ENCODE results near the gene SRSF4. TPM values are rescaled to one million over a fixed set of nuclear protein-coding genes. Genes with fewer than 3 reads are reported as not detected.
A peak's percentile ranks its signal among the peaks of the same experiment; 100 is the strongest.
"Not testable (repeated sequence)": the region's sequence is repeated elsewhere in the genome, so short reads cannot be mapped to it uniquely, and the experiment has no call there.

The SRSF4 gene
- polyA plus RNA-seq, 1 donor = 149 TPM

DNA sequence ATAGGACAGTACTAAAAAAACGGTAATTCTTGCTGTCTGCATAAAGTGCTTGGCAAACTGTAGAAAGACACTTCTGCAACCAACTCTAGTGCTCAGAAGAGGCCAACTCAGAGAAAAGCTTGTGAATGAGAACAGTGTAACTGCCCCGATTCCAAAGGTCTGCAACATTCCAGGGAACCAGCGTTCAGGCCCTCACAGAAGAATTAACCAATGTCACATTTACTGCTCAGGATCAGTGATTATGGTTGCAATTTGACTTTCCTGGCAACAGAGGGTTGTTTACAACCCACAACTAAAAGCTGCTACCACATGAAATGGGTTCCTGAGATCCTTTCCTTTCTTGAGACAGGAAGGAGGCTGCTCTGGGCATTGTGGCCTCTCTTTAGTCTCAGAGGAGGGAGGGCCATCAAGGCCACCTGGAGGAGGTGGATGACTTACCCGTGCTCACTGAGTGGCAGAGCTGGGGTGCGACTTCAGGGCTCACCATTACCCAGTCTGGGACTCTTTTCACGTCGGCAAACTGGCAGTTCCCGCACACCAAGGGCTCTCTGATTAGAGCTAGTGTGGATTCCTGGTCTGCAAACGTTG is 15.3 kb downstream of the SRSF4 start:
- DNase-seq = peak; percentile 85 to 94
- H3K27me3 ChIP-seq (ENCODE audit: control insufficient read depth, insufficient read depth, low read length) = no peaks in the 10 kb centered on the region
- H3K27ac ChIP-seq (ENCODE audit: low read length) = peak overlapping the region; percentile 79
- H3K4me3 ChIP-seq (ENCODE audit: low read length) = no peak overlapping the region
- no CpG with 5 or more reads among the region's 9 CpGs for WGBS (ENCODE audit: insufficient coverage, low lambda C conversion rate)
- H3K36me3 ChIP-seq (ENCODE audit: control insufficient read depth, insufficient read depth, low read length) = peaks cover 29% of the 10 kb centered on the region
- H3K9me3 ChIP-seq (ENCODE audit: control insufficient read depth, low read depth, low read length) = no peaks in the 10 kb centered on the region
- peaks cover 48% of the 10 kb centered on the region for H3K4me1 ChIP-seq (ENCODE audit: control insufficient read depth, insufficient read depth, low read length)

DNA sequence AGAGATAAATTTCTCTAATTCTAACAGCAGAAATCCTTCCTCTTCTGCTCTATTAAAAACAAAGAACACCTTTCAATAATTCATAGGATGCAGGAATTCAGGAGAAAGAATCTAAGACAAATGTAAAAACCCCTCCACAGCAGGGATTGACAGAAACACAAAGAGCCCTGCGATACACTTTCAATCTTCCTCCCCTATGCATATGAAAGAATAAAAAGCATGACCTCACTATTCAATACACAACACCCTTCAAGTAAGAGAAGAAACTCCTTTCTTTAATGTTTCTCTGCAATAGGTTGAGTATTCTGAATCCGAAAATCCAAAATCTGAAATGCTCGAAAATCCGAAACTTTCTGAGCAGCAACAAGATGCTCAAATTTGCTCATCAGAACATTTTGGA is 17.1 kb downstream of the SRSF4 start:
- Histone ChIP-seq H3K4me1 (ENCODE audit: control insufficient read depth, insufficient read depth, low read length) (peaks cover 47% of the 10 kb centered on the region), H3K27ac (ENCODE audit: low read length) (peak overlapping the region; percentile 79)
- no CpG with 5 or more reads among the region's 4 CpGs for WGBS (ENCODE audit: insufficient coverage, low lambda C conversion rate)

GRCh38 chr1:29162476-29163138 is 19.1 kb downstream of the SRSF4 start:
- Histone ChIP-seq H3K4me3 (ENCODE audit: low read length) (no peak overlapping the region), H3K27ac (ENCODE audit: low read length) (peak overlapping the region; percentile 8), H3K9me3 (ENCODE audit: control insufficient read depth, low read depth, low read length) (peaks cover 19% of the 10 kb centered on the region), H3K36me3 (ENCODE audit: control insufficient read depth, insufficient read depth, low read length) (peaks cover 50% of the 10 kb centered on the region), H3K4me1 (ENCODE audit: control insufficient read depth, insufficient read depth, low read length) (peaks cover 44% of the 10 kb centered on the region), H3K27me3 (ENCODE audit: control insufficient read depth, insufficient read depth, low read length) (no peaks in the 10 kb centered on the region)
- 100% methylated on average over 1 of the region's 9 CpGs for WGBS (ENCODE audit: insufficient coverage, low lambda C conversion rate)
- no peak for DNase-seq

More for the DNA sequence above, 17.1 kb downstream of the SRSF4 start:
- H3K4me3 ChIP-seq (ENCODE audit: low read length) = no peak overlapping the region
- H3K27me3 ChIP-seq (ENCODE audit: control insufficient read depth, insufficient read depth, low read length) = no peaks in the 10 kb centered on the region
- peaks cover 38% of the 10 kb centered on the region for H3K36me3 ChIP-seq (ENCODE audit: control insufficient read depth, insufficient read depth, low read length)
- H3K9me3 ChIP-seq (ENCODE audit: control insufficient read depth, low read depth, low read length) = no peaks in the 10 kb centered on the region
- no peak for DNase-seq

DNA sequence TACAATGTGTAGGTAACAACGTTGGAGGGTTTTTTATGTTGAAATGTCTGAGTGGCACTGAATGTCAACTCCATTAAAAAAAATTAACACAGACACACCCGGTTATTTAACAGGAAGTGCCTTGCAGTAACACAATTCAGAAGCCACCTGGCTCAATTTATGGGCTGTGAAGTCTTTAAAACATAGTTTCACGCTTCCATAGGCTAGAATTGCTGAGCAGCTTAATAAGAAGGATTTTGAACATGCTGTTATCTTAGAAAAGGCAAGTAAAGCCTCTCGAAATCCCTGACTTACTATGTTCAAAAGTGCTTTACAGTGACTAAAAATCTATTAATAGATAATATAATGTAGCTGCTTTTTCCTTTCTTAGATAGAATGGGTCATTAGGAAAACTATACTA is 19.7 kb downstream of the SRSF4 start:
- Histone ChIP-seq H3K4me1 (ENCODE audit: control insufficient read depth, insufficient read depth, low read length) (peaks cover 45% of the 10 kb centered on the region), H3K27me3 (ENCODE audit: control insufficient read depth, insufficient read depth, low read length) (no peaks in the 10 kb centered on the region), H3K4me3 (ENCODE audit: low read length) (no peak overlapping the region), H3K27ac (ENCODE audit: low read length) (peak overlapping the region; percentile 8), H3K9me3 (ENCODE audit: control insufficient read depth, low read depth, low read length) (peaks cover 23% of the 10 kb centered on the region), H3K36me3 (ENCODE audit: control insufficient read depth, insufficient read depth, low read length) (peaks cover 56% of the 10 kb centered on the region)
- WGBS (ENCODE audit: insufficient coverage, low lambda C conversion rate) = no CpG with 5 or more reads among the region's 4 CpGs
- no peak for DNase-seq

DNA sequence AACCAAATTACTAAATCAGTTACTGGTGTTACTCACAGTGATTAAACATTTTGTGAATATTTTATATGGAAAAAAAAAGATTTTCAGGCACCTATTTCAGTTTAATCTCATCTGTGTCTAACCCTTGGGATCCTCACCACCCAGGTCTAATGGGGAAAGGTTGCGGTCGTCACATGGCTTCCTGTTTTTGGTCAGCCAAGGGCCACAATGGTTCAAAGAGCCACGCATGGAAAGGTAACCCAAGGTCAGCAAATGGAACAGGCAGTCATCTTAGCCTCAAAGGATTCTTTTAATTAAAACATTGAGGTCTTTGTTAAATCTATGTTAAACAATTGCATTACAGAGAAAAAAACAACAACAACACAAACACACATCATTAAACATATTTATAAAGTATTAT is 21.9 kb downstream of the SRSF4 start:
- Histone ChIP-seq H3K9me3 (ENCODE audit: control insufficient read depth, low read depth, low read length) (peaks cover 23% of the 10 kb centered on the region), H3K4me1 (ENCODE audit: control insufficient read depth, insufficient read depth, low read length) (peaks cover 33% of the 10 kb centered on the region), H3K27ac (ENCODE audit: low read length) (no peak overlapping the region), H3K36me3 (ENCODE audit: control insufficient read depth, insufficient read depth, low read length) (peaks cover 53% of the 10 kb centered on the region), H3K27me3 (ENCODE audit: control insufficient read depth, insufficient read depth, low read length) (no peaks in the 10 kb centered on the region), H3K4me3 (ENCODE audit: low read length) (no peak overlapping the region)
- 100% methylated on average over 1 of the region's 3 CpGs for WGBS (ENCODE audit: insufficient coverage, low lambda C conversion rate)
- DNase-seq = no peak

GRCh38 chr1:29157269-29157601 is 24.5 kb downstream of the SRSF4 start:
- no peak for DNase-seq
- no peaks in the 10 kb centered on the region for H3K27me3 ChIP-seq (ENCODE audit: control insufficient read depth, insufficient read depth, low read length)
- H3K27ac ChIP-seq (ENCODE audit: low read length) = peak overlapping the region; percentile 90
- peaks cover 23% of the 10 kb centered on the region for H3K9me3 ChIP-seq (ENCODE audit: control insufficient read depth, low read depth, low read length)
- H3K36me3 ChIP-seq (ENCODE audit: control insufficient read depth, insufficient read depth, low read length) = peaks cover 72% of the 10 kb centered on the region
- H3K4me1 ChIP-seq (ENCODE audit: control insufficient read depth, insufficient read depth, low read length) = peaks cover 20% of the 10 kb centered on the region
- H3K4me3 ChIP-seq (ENCODE audit: low read length) = no peak overlapping the region
- 60% methylated on average over 2 of the region's 3 CpGs for WGBS (ENCODE audit: insufficient coverage, low lambda C conversion rate)

GRCh38 chr1:29156543-29157268 is 25.0 kb downstream of the SRSF4 start:
- peak overlapping the region; percentile 90 for H3K27ac ChIP-seq (ENCODE audit: low read length)
- WGBS (ENCODE audit: insufficient coverage, low lambda C conversion rate) = no CpG with 5 or more reads among the region's 10 CpGs
- H3K4me3 ChIP-seq (ENCODE audit: low read length) = no peak overlapping the region
- peaks cover 23% of the 10 kb centered on the region for H3K9me3 ChIP-seq (ENCODE audit: control insufficient read depth, low read depth, low read length)
- H3K36me3 ChIP-seq (ENCODE audit: control insufficient read depth, insufficient read depth, low read length) = peaks cover 76% of the 10 kb centered on the region
- no peaks in the 10 kb centered on the region for H3K27me3 ChIP-seq (ENCODE audit: control insufficient read depth, insufficient read depth, low read length)
- peaks cover 16% of the 10 kb centered on the region for H3K4me1 ChIP-seq (ENCODE audit: control insufficient read depth, insufficient read depth, low read length)
- peak; percentile 79 to 91 for DNase-seq

- Histone ChIP-seq H3K9me3 (ENCODE audit: control insufficient read depth, low read depth, low read length) (peaks cover 14% of the 10 kb centered on the region), H3K36me3 (ENCODE audit: control insufficient read depth, insufficient read depth, low read length) (peaks cover 86% of the 10 kb centered on the region), H3K4me1 (ENCODE audit: control insufficient read depth, insufficient read depth, low read length) (peaks cover 14% of the 10 kb centered on the region), H3K27me3 (ENCODE audit: control insufficient read depth, insufficient read depth, low read length) (no peaks in the 10 kb centered on the region), H3K27ac (ENCODE audit: low read length) (no peak overlapping the region), H3K4me3 (ENCODE audit: low read length) (no peak overlapping the region)
- DNase-seq = no peak
- 100% methylated on average over 1 of the region's 8 CpGs for WGBS (ENCODE audit: insufficient coverage, low lambda C conversion rate)
Observed at GRCh38 chr1:29152046-29152805, 29.5 kb downstream of the SRSF4 start.

DNA sequence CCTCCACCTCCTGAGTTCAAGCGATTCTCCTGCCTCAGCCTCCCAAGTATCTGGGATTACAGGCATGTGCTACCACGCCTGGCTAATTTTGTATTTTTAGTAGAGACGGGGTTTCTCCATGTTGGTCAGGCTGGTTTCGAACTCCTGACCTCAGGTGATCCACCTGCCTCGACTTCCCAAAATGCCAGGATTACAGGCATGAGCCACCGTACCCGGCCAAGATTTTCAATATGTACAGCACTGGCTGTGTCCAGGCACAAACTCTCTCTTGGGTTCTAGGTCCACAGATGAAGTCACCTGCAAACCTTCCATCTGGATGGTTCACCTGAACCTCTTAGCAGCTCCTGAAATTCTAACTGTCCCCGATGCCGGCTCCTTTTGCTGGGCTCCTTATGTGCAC is 31.4 kb downstream of the SRSF4 start:
- not testable (repeated sequence) for H3K27ac ChIP-seq (ENCODE audit: low read length); H3K27me3 ChIP-seq (ENCODE audit: control insufficient read depth, insufficient read depth, low read length); H3K4me3 ChIP-seq (ENCODE audit: low read length); DNase-seq
- no CpG with 5 or more reads among the region's 9 CpGs for WGBS (ENCODE audit: insufficient coverage, low lambda C conversion rate)
- H3K9me3 ChIP-seq (ENCODE audit: control insufficient read depth, low read depth, low read length) = peaks cover 19% of the 10 kb centered on the region
- peaks cover 14% of the 10 kb centered on the region for H3K4me1 ChIP-seq (ENCODE audit: control insufficient read depth, insufficient read depth, low read length)
- H3K36me3 ChIP-seq (ENCODE audit: control insufficient read depth, insufficient read depth, low read length) = peaks cover 86% of the 10 kb centered on the region
